Mesendoderm (in vitro differentiated cells): ENCODE data around the gene CAMK2A.

Source experiments
- DNase-seq: peaks from one replicate; pipeline ENCODE4 v3.0.0; 2013
- H2AK5ac ChIP-seq: 2 replicates; pipeline ENCODE4 v1.6.1; 2013; ENCODE audit warnings: low read length, inconsistent platforms
- H2BK120ac ChIP-seq: 2 replicates; pipeline ENCODE4 v1.6.1; 2013; ENCODE audit warnings: low read depth, mild to moderate bottlenecking, low read length, moderate library complexity, mixed read lengths
- H2BK15ac ChIP-seq: replicated peaks from 2 replicates; pipeline ENCODE4 v1.6.1; 2013; ENCODE audit warnings: low read depth, mild to moderate bottlenecking, moderate library complexity
- H2BK5ac ChIP-seq: 2 replicates; pipeline ENCODE4 v1.6.1; 2013; ENCODE audit warnings: low read length, inconsistent platforms
- H3K18ac ChIP-seq: 2 replicates; pipeline ENCODE4 v1.6.1; 2013; ENCODE audit warnings: mild to moderate bottlenecking, low read length, mixed read lengths
- H3K23ac ChIP-seq: one replicate; pipeline ENCODE4 v1.6.1; 2013; ENCODE audit warnings: low read length
- H3K27ac ChIP-seq: 2 replicates; pipeline ENCODE4 v1.5.1; 2013; ENCODE audit warnings: low read depth, mild to moderate bottlenecking, inconsistent platforms, low read length, moderate library complexity
- H3K27me3 ChIP-seq: 2 replicates; pipeline ENCODE4 v1.6.1; 2013; ENCODE audit warnings: low read length, control low read depth, mild to moderate bottlenecking, inconsistent platforms; ENCODE audit not compliant: insufficient read depth, poor library complexity
- H3K36me3 ChIP-seq: 2 replicates; pipeline ENCODE4 v1.6.1; 2013; ENCODE audit warnings: low read length, inconsistent platforms; ENCODE audit not compliant: control insufficient read depth, insufficient read depth
- H3K4ac ChIP-seq: one replicate; pipeline ENCODE4 v1.6.1; 2013; ENCODE audit warnings: low read depth, mild to moderate bottlenecking, low read length, moderate library complexity
- H3K4me1 ChIP-seq: 2 replicates; pipeline ENCODE4 v1.6.1; 2013; ENCODE audit warnings: low read depth, low read length, inconsistent platforms; ENCODE audit not compliant: control insufficient read depth
- H3K4me2 ChIP-seq: 2 replicates; pipeline ENCODE4 v1.6.1; 2013; ENCODE audit warnings: low read length
- H3K4me3 ChIP-seq: 2 replicates; pipeline ENCODE4 v1.5.1; 2013; ENCODE audit warnings: mild to moderate bottlenecking, low read length
- H3K56ac ChIP-seq: one replicate; pipeline ENCODE4 v1.6.1; 2013; ENCODE audit warnings: low read length
- H3K79me1 ChIP-seq: 2 replicates; pipeline ENCODE4 v1.6.1; 2013; ENCODE audit warnings: low read length, inconsistent platforms
- H3K79me2 ChIP-seq: 2 replicates; pipeline ENCODE4 v1.6.1; 2013; ENCODE audit warnings: mild to moderate bottlenecking, low read length; ENCODE audit not compliant: control insufficient read depth, insufficient read depth
- H3K9ac ChIP-seq: 2 replicates; pipeline ENCODE4 v1.6.1; 2013; ENCODE audit warnings: low read length, inconsistent platforms
- H4K5ac ChIP-seq: one replicate; pipeline ENCODE4 v1.6.1; 2013; ENCODE audit warnings: low read length
- H4K8ac ChIP-seq: one replicate; pipeline ENCODE4 v1.6.1; 2013; ENCODE audit warnings: low read depth, mild to moderate bottlenecking, control low read depth, low read length, moderate library complexity
- WGBS: extraction: QIAGEN DNeasy Blood & Tissue Kit; methylation state at CpG from one replicate; pipeline ENCODE4 v1.1.7; 2013; ENCODE audit warnings: low lambda C conversion rate, missing lambda C conversion rate; ENCODE audit not compliant: insufficient coverage; ENCODE audit errors: extremely low coverage; 5-methylcytosine and 5-hydroxymethylcytosine counted together

CAMK2A gene

DNA sequence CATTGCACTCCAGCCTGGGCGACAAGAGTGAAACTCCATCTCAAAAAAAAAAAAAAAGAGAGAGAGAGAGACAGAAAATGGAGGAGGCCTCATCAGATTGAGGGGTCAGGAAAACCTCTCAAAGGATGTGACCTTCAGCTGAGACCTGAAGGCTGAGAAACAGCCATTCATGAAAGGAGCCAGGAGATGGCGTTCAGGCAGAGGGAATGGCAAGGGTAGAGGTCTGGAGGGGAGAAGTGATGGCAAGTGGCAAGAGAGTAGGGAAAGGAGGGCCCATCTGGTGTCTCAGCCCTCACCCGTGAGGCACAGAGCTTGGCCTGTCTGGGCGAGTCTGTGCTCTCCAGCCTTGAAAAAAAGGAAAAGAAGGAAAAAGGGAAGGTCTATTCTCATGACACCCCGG, 17.0 kb downstream of the CAMK2A start:
- Histone ChIP-seq H2AK5ac (no peak overlapping the region), H2BK5ac (no peak overlapping the region), H4K8ac (no peak overlapping the region), H3K9ac (no peak overlapping the region), H3K79me2 (no peaks in the 10 kb centered on the region), H2BK15ac (no peak overlapping the region), H3K27me3 (no peaks in the 10 kb centered on the region), H3K4me3 (no peak overlapping the region), H3K36me3 (no peaks in the 10 kb centered on the region), H3K4ac (no peak overlapping the region), H3K56ac (no peak overlapping the region), H3K18ac (no peak overlapping the region), H3K4me2 (no peak overlapping the region), H2BK120ac (no peak overlapping the region), H4K5ac (no peak overlapping the region), H3K27ac (no peak overlapping the region), H3K4me1 (peaks cover 4% of the 10 kb centered on the region), H3K79me1 (no peaks in the 10 kb centered on the region), H3K23ac (no peak overlapping the region)
- peak; percentile 82 for DNase-seq
- WGBS = no CpG with 5 or more reads among the region's 5 CpGs

DNA sequence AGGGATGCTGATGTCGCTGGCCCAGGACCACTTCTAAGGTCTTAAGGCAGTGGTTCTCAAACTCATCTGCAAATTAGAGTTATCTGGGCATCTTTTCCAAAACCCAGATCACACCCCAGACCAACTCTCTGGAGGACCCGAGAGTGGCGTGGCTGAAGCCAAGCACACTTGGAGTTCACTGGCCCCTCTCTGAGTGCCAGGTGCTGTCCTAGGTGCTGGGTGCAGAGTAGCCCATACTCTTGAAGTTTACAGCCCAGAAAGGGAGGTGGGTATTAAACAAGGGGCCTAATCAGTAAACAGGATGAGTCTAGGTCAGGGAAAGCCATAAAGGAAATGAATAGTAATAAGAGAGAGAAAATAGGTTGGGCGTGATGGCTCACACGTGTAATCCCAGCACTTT, 17.6 kb downstream of the CAMK2A start:
- WGBS = no CpG with 5 or more reads among the region's 5 CpGs
- H3K4me3 ChIP-seq = no peak overlapping the region

DNA sequence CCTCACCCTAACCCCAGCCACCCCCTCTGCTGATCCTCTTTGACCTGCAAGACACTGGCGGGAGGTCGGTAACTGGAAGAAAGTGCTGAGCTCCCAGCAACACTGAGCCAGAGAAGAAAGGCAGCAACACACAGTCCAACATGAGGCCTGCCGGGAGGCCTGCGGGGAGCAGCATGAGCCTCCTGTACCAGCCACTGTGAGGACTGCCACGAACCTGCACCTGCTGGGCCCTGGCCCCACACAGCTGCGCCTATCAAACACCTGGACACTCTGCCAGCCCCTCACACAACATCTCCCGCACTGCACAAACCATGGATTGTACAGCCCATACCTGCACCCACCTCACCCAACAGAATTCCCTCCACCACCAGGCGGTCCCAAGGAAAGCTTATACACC, 18.3 kb downstream of the CAMK2A start:
- Histone ChIP-seq H3K79me1 (no peaks in the 10 kb centered on the region), H3K18ac (no peak overlapping the region), H2AK5ac (no peak overlapping the region), H3K36me3 (no peaks in the 10 kb centered on the region), H4K5ac (no peak overlapping the region), H3K27ac (no peak overlapping the region), H3K4me2 (no peak overlapping the region), H3K56ac (no peak overlapping the region), H3K27me3 (no peaks in the 10 kb centered on the region), H3K23ac (no peak overlapping the region), H3K4me1 (peaks cover 4% of the 10 kb centered on the region), H2BK15ac (no peak overlapping the region), H3K4ac (no peak overlapping the region), H3K4me3 (no peak overlapping the region), H4K8ac (no peak overlapping the region), H2BK120ac (no peak overlapping the region), H3K9ac (no peak overlapping the region), H2BK5ac (no peak overlapping the region), H3K79me2 (no peaks in the 10 kb centered on the region)
- no peak for DNase-seq
- WGBS = no CpG with 5 or more reads among the region's 8 CpGs

More for the DNA sequence above, 17.6 kb downstream of the CAMK2A start:
- Histone ChIP-seq H3K18ac (no peak overlapping the region), H3K36me3 (no peaks in the 10 kb centered on the region), H3K4me2 (no peak overlapping the region), H3K4ac (no peak overlapping the region), H3K9ac (no peak overlapping the region), H3K4me1 (peaks cover 4% of the 10 kb centered on the region), H2AK5ac (no peak overlapping the region), H2BK120ac (no peak overlapping the region), H2BK15ac (no peak overlapping the region), H3K79me2 (no peaks in the 10 kb centered on the region), H3K79me1 (no peaks in the 10 kb centered on the region), H4K5ac (no peak overlapping the region), H3K27me3 (no peaks in the 10 kb centered on the region), H3K23ac (no peak overlapping the region), H3K56ac (no peak overlapping the region), H3K27ac (no peak overlapping the region), H4K8ac (no peak overlapping the region), H2BK5ac (no peak overlapping the region)
- DNase-seq = no peak

DNA sequence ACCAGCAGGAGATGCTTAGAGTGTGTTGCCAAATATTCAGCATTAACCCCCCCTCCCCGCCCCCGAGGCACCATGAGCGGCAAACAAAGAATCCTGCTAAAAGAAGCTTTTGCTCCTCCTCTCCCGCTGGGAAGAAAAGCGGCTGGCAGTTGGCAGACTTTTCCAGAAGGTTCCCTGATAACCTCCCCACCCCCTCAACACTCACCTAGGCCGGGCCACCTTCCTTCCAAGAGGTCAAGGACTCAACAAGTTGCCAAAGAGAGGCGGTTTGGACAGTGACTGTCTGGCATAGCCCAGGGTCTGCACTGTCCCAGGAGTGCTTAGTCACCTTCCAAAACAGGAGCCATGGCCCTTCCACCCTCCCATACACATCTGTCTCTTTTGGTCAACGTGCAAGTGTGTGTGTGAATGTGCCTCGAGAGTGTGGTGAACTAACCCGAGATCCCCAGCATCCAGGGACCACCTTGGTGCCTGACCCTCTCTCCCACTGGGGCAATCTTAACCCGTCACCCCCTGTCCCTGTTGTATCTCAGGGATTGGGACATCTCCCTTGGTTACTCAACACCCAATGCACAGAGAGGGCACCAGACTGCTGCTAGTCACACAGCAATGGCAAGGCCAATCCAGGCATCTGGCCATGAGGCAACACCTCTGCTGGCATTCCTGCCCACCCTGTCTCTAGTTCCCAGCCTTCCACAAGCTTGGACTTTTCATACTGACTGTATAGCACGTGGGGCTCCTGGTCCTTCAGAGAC, 18.9 kb downstream of the CAMK2A start:
- no peak overlapping the region for H3K27ac ChIP-seq
- DNase-seq = peak; percentile 37
- no peaks in the 10 kb centered on the region for H3K79me1 ChIP-seq
- no peak overlapping the region for H3K4me3 ChIP-seq
- no CpG with 5 or more reads among the region's 12 CpGs for WGBS
- no peaks in the 10 kb centered on the region for H3K79me2 ChIP-seq
- H4K5ac ChIP-seq = no peak overlapping the region
- no peak overlapping the region for H4K8ac ChIP-seq
- no peak overlapping the region for H3K4ac ChIP-seq
- H3K4me2 ChIP-seq = no peak overlapping the region
- H3K36me3 ChIP-seq = no peaks in the 10 kb centered on the region
- no peaks in the 10 kb centered on the region for H3K27me3 ChIP-seq
- no peak overlapping the region for H2AK5ac ChIP-seq
- H3K9ac ChIP-seq = no peak overlapping the region
- peak overlapping the region; percentile 37 for H3K23ac ChIP-seq
- H3K56ac ChIP-seq = no peak overlapping the region
- peaks cover 4% of the 10 kb centered on the region for H3K4me1 ChIP-seq
- no peak overlapping the region for H3K18ac ChIP-seq
- H2BK15ac ChIP-seq = no peak overlapping the region
- H2BK120ac ChIP-seq = no peak overlapping the region
- H2BK5ac ChIP-seq = no peak overlapping the region

DNA sequence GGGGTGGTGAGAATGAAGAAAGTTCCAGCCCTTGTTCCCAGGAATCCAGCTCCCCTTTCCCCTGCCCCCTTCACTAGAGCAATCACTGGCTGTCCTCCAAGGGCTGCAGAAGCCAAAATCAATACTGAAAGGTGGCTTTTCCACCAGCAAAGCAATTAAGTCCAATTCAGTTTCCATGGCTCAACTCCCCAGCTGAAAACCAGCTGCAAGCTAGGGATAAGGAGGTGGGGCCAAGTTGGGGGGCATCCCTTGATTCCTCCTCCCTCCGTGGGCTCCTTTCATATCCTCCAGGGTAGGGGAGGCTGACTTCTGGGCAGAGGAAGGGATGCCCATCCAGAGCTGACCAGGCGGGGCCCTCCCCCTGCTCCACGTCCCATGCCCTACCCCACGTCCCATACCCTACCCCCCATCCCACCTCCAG, 22.7 kb downstream of the CAMK2A start:
- Histone ChIP-seq H4K5ac (no peak overlapping the region), H3K4ac (no peak overlapping the region), H4K8ac (no peak overlapping the region), H3K18ac (no peak overlapping the region), H3K36me3 (no peaks in the 10 kb centered on the region), H3K4me1 (peaks cover 4% of the 10 kb centered on the region), H3K27ac (no peak overlapping the region), H3K56ac (peak overlapping the region; percentile 7), H3K4me2 (no peak overlapping the region), H3K23ac (no peak overlapping the region), H3K9ac (no peak overlapping the region), H2BK15ac (no peak overlapping the region), H2AK5ac (no peak overlapping the region), H3K79me2 (no peaks in the 10 kb centered on the region), H3K27me3 (no peaks in the 10 kb centered on the region), H2BK120ac (no peak overlapping the region), H2BK5ac (no peak overlapping the region), H3K79me1 (no peaks in the 10 kb centered on the region), H3K4me3 (no peak overlapping the region)
- WGBS = no CpG with 5 or more reads among the region's 4 CpGs
- DNase-seq = no peak

DNA sequence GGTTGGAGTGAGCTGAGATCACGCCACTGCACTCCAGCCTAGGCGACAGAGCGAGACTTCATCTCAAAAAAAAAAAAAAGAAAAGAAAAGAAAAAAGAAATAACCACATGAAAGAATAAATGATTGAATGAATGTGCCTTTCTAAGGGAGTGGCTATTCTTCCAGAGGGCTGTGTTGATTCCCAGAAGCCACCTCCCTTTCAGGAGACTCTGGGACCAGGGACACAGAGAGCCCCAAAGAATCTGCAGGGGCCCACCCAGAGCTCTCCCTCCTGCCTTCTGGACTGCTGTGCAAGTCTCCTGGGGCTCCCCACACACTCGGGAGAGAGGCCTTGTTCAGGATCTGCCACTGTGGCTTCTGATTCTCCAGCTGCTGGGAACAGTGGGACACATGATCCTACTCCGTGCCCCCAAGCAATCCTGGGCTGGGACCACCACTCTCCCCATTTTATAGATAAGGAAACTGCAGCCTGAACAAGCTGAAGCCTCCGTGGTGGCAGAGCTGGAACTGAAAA, 23.6 kb downstream of the CAMK2A start:
- H3K9ac ChIP-seq = no peak overlapping the region
- H3K4me1 ChIP-seq = peaks cover 4% of the 10 kb centered on the region
- WGBS = no CpG with 5 or more reads among the region's 6 CpGs
- no peak overlapping the region for H3K27ac ChIP-seq
- H2BK5ac ChIP-seq = no peak overlapping the region
- no peaks in the 10 kb centered on the region for H3K79me2 ChIP-seq
- H3K4ac ChIP-seq = no peak overlapping the region
- no peaks in the 10 kb centered on the region for H3K27me3 ChIP-seq
- no peaks in the 10 kb centered on the region for H3K36me3 ChIP-seq
- H3K4me2 ChIP-seq = no peak overlapping the region
- H3K23ac ChIP-seq = no peak overlapping the region
- H2BK15ac ChIP-seq = no peak overlapping the region
- no peak overlapping the region for H3K56ac ChIP-seq
- DNase-seq = no peak
- H3K18ac ChIP-seq = no peak overlapping the region
- no peak overlapping the region for H2BK120ac ChIP-seq
- no peak overlapping the region for H2AK5ac ChIP-seq
- no peak overlapping the region for H4K8ac ChIP-seq
- no peaks in the 10 kb centered on the region for H3K79me1 ChIP-seq
- H3K4me3 ChIP-seq = no peak overlapping the region
- no peak overlapping the region for H4K5ac ChIP-seq
